Prostate gland (tissue), 2 donors: ENCODE data around the gene RXRA.

Experiments used
- CTCF ChIP-seq, 4 experiments: fragments of 200-600 bp in 2 of 4; fragments of 450-650 bp in 2 of 4; sonication (generic) in 2 of 4; IDR thresholded peaks; 1 replicate in 3 of 4; 2 replicates in 1 of 4; pipeline ENCODE4 v1.5.1; 2016 to 2019; ENCODE audit warnings: antibody characterized with exemption in 4 of 4, mild to moderate bottlenecking in 2 of 4, moderate library complexity in 2 of 4
- POLR2A ChIP-seq: fragments of 450-650 bp; IDR thresholded peaks from one replicate; pipeline ENCODE4 v1.6.1; 2016; ENCODE audit warnings: antibody characterized with exemption, mild to moderate bottlenecking

- TF ChIP-seq CTCF (IDR thresholded peaks at IDR 0.05) (no peak), POLR2A (no peak)
These were observed 29.5 kb downstream of the RXRA start for GRCh38 chr9:134355561-134356279.
